ENCODE data around the gene CXCL17. TPM values are rescaled to one million over a fixed set of nuclear protein-coding genes. Genes with fewer than 3 reads are reported as not detected.

Gene CXCL17
- total RNA-seq, 1 donor from 2014 or later, result not detected

DNA sequence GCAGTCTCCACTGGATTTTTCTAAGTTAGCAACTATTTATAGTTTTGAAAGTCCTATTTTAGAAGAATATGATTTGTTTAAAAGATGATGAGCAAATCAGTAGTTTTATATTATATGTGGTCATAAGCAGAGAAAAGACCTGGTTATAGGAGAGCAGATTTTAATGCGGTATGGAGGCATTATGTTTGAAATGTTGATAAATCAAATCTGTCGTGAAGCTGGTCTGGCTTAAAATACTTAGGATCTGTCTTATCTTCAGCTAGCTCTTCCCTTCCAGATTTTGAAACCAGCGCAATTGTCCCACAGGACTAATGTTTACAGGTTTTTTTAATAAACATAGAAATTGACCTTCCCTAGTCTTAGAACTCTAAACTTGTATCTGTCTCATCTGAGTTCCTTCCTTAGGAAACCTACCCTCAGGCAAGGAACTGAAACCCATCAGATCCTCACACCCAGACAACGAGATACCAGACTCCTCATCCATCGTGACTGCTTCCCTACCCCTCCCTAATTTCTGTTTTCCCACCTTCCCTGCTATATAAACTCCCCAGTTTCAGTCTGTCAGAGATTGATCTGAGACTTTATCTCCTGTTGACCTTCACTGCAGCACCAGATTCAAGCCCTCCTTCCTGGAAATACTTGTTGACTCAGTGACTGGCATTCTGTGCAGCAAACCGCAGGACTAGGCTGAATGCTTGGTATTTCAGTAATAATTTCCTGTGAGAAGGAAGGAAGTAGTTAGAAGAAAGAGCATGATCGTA is 37.8 kb upstream of the CXCL17 start:
- Mint-ChIP-seq H3K9me3 (peaks cover 2% of the 10 kb centered on the region), H3K4me1 (peaks cover 4% of the 10 kb centered on the region), H3K4me3 (no peak overlapping the region), H3K27ac (ENCODE audit: unreplicated experiment) (no peak overlapping the region), H3K36me3 (ENCODE audit: low read depth) (no peaks in the 10 kb centered on the region), H3K27me3 (ENCODE audit: low read depth) (peaks cover 30% of the 10 kb centered on the region)
- no peak for DNase-seq (ENCODE audit: low read depth, low spot score)
- TF ChIP-seq, protein P1, sequence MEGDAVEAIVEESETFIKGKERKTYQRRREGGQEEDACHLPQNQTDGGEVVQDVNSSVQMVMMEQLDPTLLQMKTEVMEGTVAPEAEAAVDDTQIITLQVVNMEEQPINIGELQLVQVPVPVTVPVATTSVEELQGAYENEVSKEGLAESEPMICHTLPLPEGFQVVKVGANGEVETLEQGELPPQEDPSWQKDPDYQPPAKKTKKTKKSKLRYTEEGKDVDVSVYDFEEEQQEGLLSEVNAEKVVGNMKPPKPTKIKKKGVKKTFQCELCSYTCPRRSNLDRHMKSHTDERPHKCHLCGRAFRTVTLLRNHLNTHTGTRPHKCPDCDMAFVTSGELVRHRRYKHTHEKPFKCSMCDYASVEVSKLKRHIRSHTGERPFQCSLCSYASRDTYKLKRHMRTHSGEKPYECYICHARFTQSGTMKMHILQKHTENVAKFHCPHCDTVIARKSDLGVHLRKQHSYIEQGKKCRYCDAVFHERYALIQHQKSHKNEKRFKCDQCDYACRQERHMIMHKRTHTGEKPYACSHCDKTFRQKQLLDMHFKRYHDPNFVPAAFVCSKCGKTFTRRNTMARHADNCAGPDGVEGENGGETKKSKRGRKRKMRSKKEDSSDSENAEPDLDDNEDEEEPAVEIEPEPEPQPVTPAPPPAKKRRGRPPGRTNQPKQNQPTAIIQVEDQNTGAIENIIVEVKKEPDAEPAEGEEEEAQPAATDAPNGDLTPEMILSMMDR (conservative IDR thresholded peaks at IDR 0.05), result no peak

DNA sequence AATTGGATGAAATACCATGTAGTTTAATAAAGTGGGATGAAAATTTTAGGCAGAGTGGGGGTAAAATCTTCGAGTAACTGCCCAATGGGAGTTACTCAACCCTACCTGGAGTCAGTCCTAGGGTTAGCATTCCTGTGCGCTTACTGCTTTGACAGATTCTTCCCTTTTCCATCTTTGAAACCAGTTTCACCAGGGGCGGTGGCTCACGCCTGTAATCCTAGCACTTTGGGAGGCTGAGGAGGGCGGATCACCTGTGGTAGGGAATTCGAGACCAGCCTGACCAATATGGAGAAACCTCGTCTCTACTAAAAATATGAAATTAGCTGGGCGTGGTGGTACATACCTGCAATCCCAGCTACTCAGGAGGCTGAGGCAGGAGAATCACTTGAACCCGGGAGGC is 37.0 kb upstream of the CXCL17 start:
- Mint-ChIP-seq H3K9me3 (peaks cover 2% of the 10 kb centered on the region), H3K27me3 (ENCODE audit: low read depth) (peaks cover 25% of the 10 kb centered on the region), H3K36me3 (ENCODE audit: low read depth) (no peaks in the 10 kb centered on the region), H3K4me1 (peaks cover 7% of the 10 kb centered on the region), H3K27ac (ENCODE audit: unreplicated experiment) (no peak overlapping the region), H3K4me3 (no peak overlapping the region)
- TF ChIP-seq, protein P1 (conservative IDR thresholded peaks at IDR 0.05), result no peak
- no peak for DNase-seq (ENCODE audit: low read depth, low spot score)

DNA sequence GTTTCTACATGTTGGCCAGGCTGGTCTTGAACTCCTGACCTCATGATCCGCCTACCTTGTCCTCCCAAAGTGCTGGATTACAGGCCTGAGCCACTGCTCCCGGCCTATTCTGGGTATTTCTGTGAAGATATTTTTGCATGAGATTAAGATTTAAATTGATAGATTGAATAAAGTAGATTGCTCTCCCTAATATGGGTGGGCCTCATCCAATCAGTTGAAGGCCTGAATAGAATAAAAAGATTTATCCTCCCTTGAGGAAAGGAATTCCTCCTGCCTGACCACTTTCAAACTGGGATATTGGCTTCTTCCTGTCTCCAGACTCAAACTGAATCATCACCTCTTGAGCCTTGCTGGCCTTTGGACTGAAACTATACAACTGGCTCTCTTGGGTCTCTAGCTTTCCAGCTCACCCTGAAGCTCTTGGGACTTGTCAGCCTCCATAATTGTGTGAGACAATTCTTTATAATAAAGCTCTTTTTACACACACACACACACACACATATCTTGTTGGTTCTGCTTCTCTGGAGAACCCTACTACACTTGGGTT is 36.1 kb upstream of the CXCL17 start:
- Mint-ChIP-seq H3K27ac (ENCODE audit: unreplicated experiment) (no peak overlapping the region), H3K27me3 (ENCODE audit: low read depth) (peaks cover 22% of the 10 kb centered on the region), H3K9me3 (peaks cover 2% of the 10 kb centered on the region)

DNA sequence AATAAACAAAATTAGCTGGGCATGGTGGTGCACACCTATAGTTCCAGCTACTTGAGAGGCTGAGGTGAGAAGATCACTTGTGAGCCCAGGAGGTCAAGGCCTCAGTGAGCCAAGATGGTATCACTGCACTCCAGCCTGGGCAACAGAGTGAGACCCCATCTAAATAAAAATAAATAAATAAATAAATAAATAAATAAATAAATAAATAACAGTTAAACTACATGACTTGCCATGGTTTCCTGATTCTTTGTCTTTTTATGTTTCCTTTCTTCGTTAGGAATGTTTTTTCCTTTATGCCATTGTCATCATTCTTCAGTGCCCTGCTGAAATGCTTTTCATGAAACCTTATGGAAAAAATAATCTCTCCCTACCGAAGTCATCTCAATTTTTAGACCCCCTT is 35.2 kb upstream of the CXCL17 start:
- peaks cover 26% of the 10 kb centered on the region for H3K27me3 Mint-ChIP-seq (ENCODE audit: low read depth)
- H3K4me1 Mint-ChIP-seq, result peaks cover 23% of the 10 kb centered on the region
- peaks cover 2% of the 10 kb centered on the region for H3K9me3 Mint-ChIP-seq
- no peaks in the 10 kb centered on the region for H3K36me3 Mint-ChIP-seq (ENCODE audit: low read depth)
- TF ChIP-seq, protein P1 (conservative IDR thresholded peaks at IDR 0.05), result no peak
- no peak overlapping the region for H3K27ac Mint-ChIP-seq (ENCODE audit: unreplicated experiment)
- no peak for DNase-seq (ENCODE audit: low read depth, low spot score)
- H3K4me3 Mint-ChIP-seq, result no peak overlapping the region

More for the DNA sequence above, 36.1 kb upstream of the CXCL17 start:
- no peak overlapping the region for H3K4me3 Mint-ChIP-seq
- DNase-seq (ENCODE audit: low read depth, low spot score), result no peak
- no peaks in the 10 kb centered on the region for H3K36me3 Mint-ChIP-seq (ENCODE audit: low read depth)
- peaks cover 16% of the 10 kb centered on the region for H3K4me1 Mint-ChIP-seq
- TF ChIP-seq, protein P1 (conservative IDR thresholded peaks at IDR 0.05), result no peak

DNA sequence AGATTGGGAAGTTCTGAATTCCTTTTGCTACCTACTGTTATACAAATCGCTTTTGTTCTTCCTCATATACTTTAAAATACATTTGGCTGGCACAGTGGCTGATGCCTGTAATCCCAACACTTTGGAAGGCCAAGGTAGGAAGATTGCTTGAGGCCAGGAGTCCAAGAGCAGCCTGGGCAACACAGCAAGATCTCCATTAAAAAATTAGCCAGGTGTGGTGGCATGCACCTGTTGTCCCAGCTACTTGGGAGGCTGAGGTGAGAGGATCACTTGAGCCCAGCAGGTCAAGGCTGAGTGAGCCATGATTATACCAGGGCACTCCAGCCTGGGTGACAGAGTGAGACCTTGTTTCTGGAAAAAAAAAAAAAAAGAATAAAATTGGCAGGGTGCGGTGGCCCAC is 34.4 kb upstream of the CXCL17 start:
- H3K27ac Mint-ChIP-seq (ENCODE audit: unreplicated experiment), result no peak overlapping the region
- TF ChIP-seq, protein P1 (conservative IDR thresholded peaks at IDR 0.05), result no peak
- no peak overlapping the region for H3K4me3 Mint-ChIP-seq
- H3K4me1 Mint-ChIP-seq, result peaks cover 26% of the 10 kb centered on the region
- peaks cover 2% of the 10 kb centered on the region for H3K9me3 Mint-ChIP-seq
- H3K36me3 Mint-ChIP-seq (ENCODE audit: low read depth), result no peaks in the 10 kb centered on the region
- DNase-seq (ENCODE audit: low read depth, low spot score), result no peak
- peaks cover 32% of the 10 kb centered on the region for H3K27me3 Mint-ChIP-seq (ENCODE audit: low read depth)
